H1 (cell line): Measurements from ENCODE around the gene FBXO11. TPM values are rescaled to one million over a fixed set of nuclear protein-coding genes. Genes with fewer than 3 reads are reported as not detected.

Experiments
- ATF2 ChIP-seq: IDR thresholded peaks from 2 replicates; pipeline ENCODE4 v1.6.1; 2012; ENCODE audit warnings: low read length, inconsistent platforms
- CBX5 ChIP-seq: fragments of 300-800, 300-1000 bp; sonication (generic); IDR thresholded peaks from 2 replicates; pipeline ENCODE4 v1.7.1; 2016; ENCODE audit warnings: antibody characterized with exemption, low read length, low read depth
- CBX8 ChIP-seq: fragments of 300-800, 300-1000 bp; sonication (generic); IDR thresholded peaks from 2 replicates; pipeline ENCODE4 v1.7.1; 2016; ENCODE audit warnings: low read depth, low read length, borderline replicate concordance
- CEBPB ChIP-seq: IDR thresholded peaks from 2 replicates; pipeline ENCODE4 v1.6.1; 2012; ENCODE audit warnings: low read depth, low read length
- CHD7 ChIP-seq: fragments of 300-600 bp; sonication (generic); IDR thresholded peaks from 2 replicates; pipeline ENCODE4 v1.7.1; 2012; ENCODE audit warnings: low read length, moderate library complexity, mild to moderate bottlenecking, inconsistent platforms; ENCODE audit not compliant: insufficient replicate concordance
- KDM1A ChIP-seq: fragments of 200-600, 300-600 bp; sonication (generic); IDR thresholded peaks from 2 replicates; pipeline ENCODE4 v1.7.1; 2016; ENCODE audit warnings: mild to moderate bottlenecking, low read length, borderline replicate concordance
- SAP30 ChIP-seq: fragments of 300-600 bp; sonication (generic); IDR thresholded peaks from 2 replicates; pipeline ENCODE4 v1.7.1; 2012; ENCODE audit warnings: low read length, moderate library complexity, mild to moderate bottlenecking, inconsistent platforms; ENCODE audit not compliant: insufficient read depth, insufficient replicate concordance
- polyA plus RNA-seq, 7 experiments: library from polyadenylated mRNA; depleted of rRNA in 3 of 7; stranded (reverse) in 5 of 7; unstranded in 2 of 7; fragments of >200 nt in 5 of 7; fragments of 200-250 nt in 2 of 7; gene quantifications; 1 replicate in 5 of 7; 2 replicates in 1 of 7; 4 replicates in 1 of 7; pipeline versions ENCODE4 v1.2.1 to v1.2.3, GENCODE V29; 2011 to 2013; ENCODE audit warnings: missing spikeins in 2 of 7, mixed read lengths in 2 of 7
- total RNA-seq: library from RNA; stranded (reverse); fragmentation: NEBNext Ultra II Directional; extraction: Animal tissue kit (Norgen Biotek cat#: 25700); gene quantifications from 2 replicates; pipeline ENCODE4 v1.2.1, GENCODE V29; 2021

FBXO11 gene
- total and polyA plus RNA-seq, 2 of the 8 experiments (the other 6 are each of a cell fraction or from before 2014, with no cell fraction given): 21.7 to 57.3 TPM

- TF ChIP-seq CHD7: no peak
- TF ChIP-seq KDM1A: no peak
- TF ChIP-seq CEBPB: no peak
- TF ChIP-seq CBX8: no peak
- no peak for TF ChIP-seq CBX5
- TF ChIP-seq ATF2: no peak
- no peak for TF ChIP-seq SAP30
These were observed 17.6 kb downstream of the FBXO11 start (continued) for GRCh38 chr2:47888581-47889280.
